Measurements from ENCODE around the gene TIFAB. TPM values are rescaled to one million over a fixed set of nuclear protein-coding genes. Genes with fewer than 3 reads are reported as not detected.

Gene TIFAB
- total RNA-seq, 1 experiment from 2014 or later, result not detected

DNA sequence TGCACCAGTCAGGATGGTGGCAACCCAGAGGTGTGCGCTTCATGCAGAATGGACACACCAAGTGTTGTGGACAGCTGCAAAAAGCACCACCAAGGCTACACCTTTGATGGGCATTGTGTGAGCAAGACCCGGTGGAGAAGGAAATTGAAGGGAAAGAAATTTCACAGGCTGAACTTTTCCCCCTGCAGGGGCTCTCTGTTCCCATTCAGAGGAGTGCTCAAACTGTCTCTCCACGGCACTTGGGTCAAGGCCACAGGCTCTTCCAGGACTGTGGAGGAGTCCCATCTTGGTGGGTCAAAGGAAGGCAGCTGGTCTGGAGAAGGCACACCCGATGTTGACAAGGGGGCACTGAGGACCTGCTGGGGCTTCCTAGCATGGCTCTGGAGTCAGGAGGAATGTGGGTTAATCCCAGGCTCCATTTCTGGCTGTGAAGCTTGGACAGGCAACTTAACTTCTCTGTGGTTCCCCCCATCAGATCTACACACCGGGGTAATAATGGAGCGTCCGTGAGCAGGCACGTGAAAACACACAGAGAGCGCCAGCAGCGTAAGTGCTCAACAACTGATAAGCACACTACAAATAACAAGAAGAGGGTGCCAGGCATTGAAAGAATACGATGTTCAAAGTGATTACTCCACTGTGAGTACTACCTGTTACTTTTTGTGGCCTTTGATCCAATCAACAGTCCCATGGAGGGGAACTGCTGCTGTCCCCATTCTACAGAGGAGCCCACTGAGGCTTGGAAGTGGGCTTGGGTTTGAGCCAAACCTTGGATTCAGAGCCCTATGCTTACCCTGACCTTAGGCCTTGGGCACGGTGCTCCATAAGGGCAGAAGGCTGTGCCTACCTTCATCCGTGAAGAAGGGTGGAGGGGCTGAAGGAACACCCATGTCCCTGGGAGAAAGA, 34.2 kb upstream of the TIFAB start:
- Histone ChIP-seq H4K20me1 (ENCODE audit: low read length) (no peaks in the 10 kb centered on the region), H2AFZ (ENCODE audit: low read length) (no peak overlapping the region), H3K36me3 (ENCODE audit: low read depth, low read length) (no peaks in the 10 kb centered on the region), H3K4me2 (ENCODE audit: low read length) (no peak overlapping the region), H3K79me2 (ENCODE audit: low read length) (no peaks in the 10 kb centered on the region), H3K27me3 (ENCODE audit: low read length) (no peaks in the 10 kb centered on the region), H3K9me2 (replicated peaks; ENCODE audit: low read length) (no peaks in the 10 kb centered on the region), H3K4me3 (ENCODE audit: low read length) (no peak overlapping the region), H3K9me3 (ENCODE audit: low read length) (no peaks in the 10 kb centered on the region), H3K27ac (ENCODE audit: low read length) (no peak overlapping the region), H3K9ac (ENCODE audit: low read length) (no peak overlapping the region), H3K4me1 (ENCODE audit: insufficient read depth, low read length) (peaks cover 14% of the 10 kb centered on the region), H3F3A (ENCODE audit: low read length, unreplicated experiment) (no peaks in the 10 kb centered on the region)
- ChIA-PET POLR2A (ENCODE audit: unreplicated experiment) (no interaction called here), CTCF (no interaction called here)
- ATAC-seq (no peak), DNase-seq (no peak)
- TF ChIP-seq, protein P1, sequence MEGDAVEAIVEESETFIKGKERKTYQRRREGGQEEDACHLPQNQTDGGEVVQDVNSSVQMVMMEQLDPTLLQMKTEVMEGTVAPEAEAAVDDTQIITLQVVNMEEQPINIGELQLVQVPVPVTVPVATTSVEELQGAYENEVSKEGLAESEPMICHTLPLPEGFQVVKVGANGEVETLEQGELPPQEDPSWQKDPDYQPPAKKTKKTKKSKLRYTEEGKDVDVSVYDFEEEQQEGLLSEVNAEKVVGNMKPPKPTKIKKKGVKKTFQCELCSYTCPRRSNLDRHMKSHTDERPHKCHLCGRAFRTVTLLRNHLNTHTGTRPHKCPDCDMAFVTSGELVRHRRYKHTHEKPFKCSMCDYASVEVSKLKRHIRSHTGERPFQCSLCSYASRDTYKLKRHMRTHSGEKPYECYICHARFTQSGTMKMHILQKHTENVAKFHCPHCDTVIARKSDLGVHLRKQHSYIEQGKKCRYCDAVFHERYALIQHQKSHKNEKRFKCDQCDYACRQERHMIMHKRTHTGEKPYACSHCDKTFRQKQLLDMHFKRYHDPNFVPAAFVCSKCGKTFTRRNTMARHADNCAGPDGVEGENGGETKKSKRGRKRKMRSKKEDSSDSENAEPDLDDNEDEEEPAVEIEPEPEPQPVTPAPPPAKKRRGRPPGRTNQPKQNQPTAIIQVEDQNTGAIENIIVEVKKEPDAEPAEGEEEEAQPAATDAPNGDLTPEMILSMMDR (conservative IDR thresholded peaks at IDR 0.05; ENCODE audit: low read depth, low read length), result no peak
- TF ChIP-seq EZH2 (IDR thresholded peaks at IDR 0.05; ENCODE audit: low read length, unreplicated experiment), result no peak
- no peak for TF ChIP-seq EZH2phosphoT487 (IDR thresholded peaks at IDR 0.05; ENCODE audit: borderline replicate concordance, low read length)
- intact Hi-C loops (cut with micrococcal nuclease), result no loop called here
- BruUV-seq (replicated peaks), result no TSS peak

GRCh38 chr5:135484674-135485086, 32.5 kb upstream of the TIFAB start:
- ChIA-PET CTCF (no interaction called here), POLR2A (ENCODE audit: unreplicated experiment) (no interaction called here)
- ATAC-seq (no peak), DNase-seq (no peak)
- Histone ChIP-seq H3K27ac (ENCODE audit: low read length) (no peak overlapping the region), H3K79me2 (ENCODE audit: low read length) (no peaks in the 10 kb centered on the region), H3K4me2 (ENCODE audit: low read length) (no peak overlapping the region), H3K9me3 (ENCODE audit: low read length) (no peaks in the 10 kb centered on the region), H3K27me3 (ENCODE audit: low read length) (no peaks in the 10 kb centered on the region), H4K20me1 (ENCODE audit: low read length) (no peaks in the 10 kb centered on the region), H3F3A (ENCODE audit: low read length, unreplicated experiment) (no peaks in the 10 kb centered on the region), H3K9ac (ENCODE audit: low read length) (no peak overlapping the region), H3K4me3 (ENCODE audit: low read length) (no peak overlapping the region), H2AFZ (ENCODE audit: low read length) (no peak overlapping the region), H3K36me3 (ENCODE audit: low read depth, low read length) (no peaks in the 10 kb centered on the region), H3K4me1 (ENCODE audit: insufficient read depth, low read length) (peaks cover 10% of the 10 kb centered on the region; the same call in 1 of the 2 replicates), H3K9me2 (replicated peaks; ENCODE audit: low read length) (no peaks in the 10 kb centered on the region)
- BruUV-seq (replicated peaks), result no TSS peak
- TF ChIP-seq EZH2phosphoT487 (IDR thresholded peaks at IDR 0.05; ENCODE audit: borderline replicate concordance, low read length) (no peak), EZH2 (IDR thresholded peaks at IDR 0.05; ENCODE audit: low read length, unreplicated experiment) (no peak)
- TF ChIP-seq, protein P1 (conservative IDR thresholded peaks at IDR 0.05; ENCODE audit: low read depth, low read length), result no peak
- intact Hi-C loops (cut with micrococcal nuclease), result no loop called here

GRCh38 chr5:135483254-135483653, 31.1 kb upstream of the TIFAB start:
- no peaks in the 10 kb centered on the region for H3K36me3 ChIP-seq (ENCODE audit: low read depth, low read length)
- no peaks in the 10 kb centered on the region for H3K27me3 ChIP-seq (ENCODE audit: low read length)
- DNase-seq (no peak), ATAC-seq (no peak)
- no peaks in the 10 kb centered on the region for H3K79me2 ChIP-seq (ENCODE audit: low read length)
- no peak overlapping the region for H3K9ac ChIP-seq (ENCODE audit: low read length)
- H3K9me3 ChIP-seq (ENCODE audit: low read length), result no peaks in the 10 kb centered on the region
- no peak overlapping the region for H3K4me3 ChIP-seq (ENCODE audit: low read length)
- no TSS peak for BruUV-seq (replicated peaks)
- intact Hi-C loops (cut with micrococcal nuclease), result no loop called here
- POLR2A ChIA-PET (ENCODE audit: unreplicated experiment), result no interaction called here
- no peak overlapping the region for H2AFZ ChIP-seq (ENCODE audit: low read length)
- H3K9me2 ChIP-seq (replicated peaks; ENCODE audit: low read length), result no peaks in the 10 kb centered on the region
- no peak for TF ChIP-seq EZH2 (IDR thresholded peaks at IDR 0.05; ENCODE audit: low read length, unreplicated experiment)
- TF ChIP-seq, protein P1 (conservative IDR thresholded peaks at IDR 0.05; ENCODE audit: low read depth, low read length), result no peak
- TF ChIP-seq EZH2phosphoT487 (IDR thresholded peaks at IDR 0.05; ENCODE audit: borderline replicate concordance, low read length), result no peak
- CTCF ChIA-PET, result no interaction called here
- no peaks in the 10 kb centered on the region for H4K20me1 ChIP-seq (ENCODE audit: low read length)
- peaks cover 3% of the 10 kb centered on the region; the same call in 1 of the 2 replicates for H3K4me1 ChIP-seq (ENCODE audit: insufficient read depth, low read length)
- no peak overlapping the region for H3K27ac ChIP-seq (ENCODE audit: low read length)
- no peaks in the 10 kb centered on the region for H3F3A ChIP-seq (ENCODE audit: low read length, unreplicated experiment)
- H3K4me2 ChIP-seq (ENCODE audit: low read length), result no peak overlapping the region
